Measurements from ENCODE around the gene C12orf57.

Gene C12orf57

DNA sequence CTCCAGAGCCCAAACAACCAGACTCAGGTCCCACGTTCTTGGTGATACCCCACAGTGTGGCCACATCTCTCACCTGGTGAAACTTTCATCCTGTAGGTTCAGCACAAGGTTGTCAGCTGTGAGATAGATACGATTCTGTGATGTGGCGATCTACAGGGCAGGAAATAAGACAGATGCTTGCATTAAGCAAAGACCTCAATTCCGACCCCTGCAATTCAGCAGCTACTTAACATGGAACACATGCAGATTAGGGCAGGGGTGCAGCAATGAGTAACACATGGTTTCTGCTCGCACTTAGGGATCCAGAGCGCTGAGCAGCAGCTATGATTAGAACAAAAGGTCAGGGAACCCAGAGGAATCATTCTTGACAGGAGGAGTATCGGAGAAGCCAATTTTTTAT lies 22.5 kb downstream of the C12orf57 start:
- no peak for DNase-seq

DNA sequence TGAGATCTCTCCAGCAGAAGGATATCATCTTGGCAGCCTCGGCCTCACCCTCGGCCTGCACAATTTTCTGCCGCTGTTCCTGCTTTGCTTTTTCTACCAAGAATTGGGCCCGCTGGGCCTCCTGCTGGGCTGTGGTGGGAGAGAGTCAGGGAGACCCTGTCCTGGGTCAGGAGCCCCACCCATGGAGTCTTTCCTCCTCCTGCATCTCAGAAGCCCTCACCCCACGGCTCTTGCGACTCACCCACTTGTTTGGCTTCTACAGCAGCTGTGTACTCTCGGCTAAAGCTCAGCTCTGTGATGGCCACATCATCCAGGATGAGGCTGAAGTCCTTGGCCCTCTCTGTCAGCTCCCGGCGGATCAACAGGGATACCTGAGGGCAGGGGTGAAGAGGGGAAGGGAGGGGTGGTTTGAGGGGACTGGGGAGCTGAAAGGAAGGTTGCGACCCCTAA lies 23.9 kb downstream of the C12orf57 start:
- DNase-seq = no peak

- DNase-seq = no peak
Measured at GRCh38 chr12:6968426-6968825, 24.6 kb downstream of the C12orf57 start.

- no peak for DNase-seq
Measured at GRCh38 chr12:6970096-6970527, 26.3 kb downstream of the C12orf57 start.

GRCh38 chr12:6974180-6974579 lies 30.4 kb downstream of the C12orf57 start:
- no peak for DNase-seq

DNA sequence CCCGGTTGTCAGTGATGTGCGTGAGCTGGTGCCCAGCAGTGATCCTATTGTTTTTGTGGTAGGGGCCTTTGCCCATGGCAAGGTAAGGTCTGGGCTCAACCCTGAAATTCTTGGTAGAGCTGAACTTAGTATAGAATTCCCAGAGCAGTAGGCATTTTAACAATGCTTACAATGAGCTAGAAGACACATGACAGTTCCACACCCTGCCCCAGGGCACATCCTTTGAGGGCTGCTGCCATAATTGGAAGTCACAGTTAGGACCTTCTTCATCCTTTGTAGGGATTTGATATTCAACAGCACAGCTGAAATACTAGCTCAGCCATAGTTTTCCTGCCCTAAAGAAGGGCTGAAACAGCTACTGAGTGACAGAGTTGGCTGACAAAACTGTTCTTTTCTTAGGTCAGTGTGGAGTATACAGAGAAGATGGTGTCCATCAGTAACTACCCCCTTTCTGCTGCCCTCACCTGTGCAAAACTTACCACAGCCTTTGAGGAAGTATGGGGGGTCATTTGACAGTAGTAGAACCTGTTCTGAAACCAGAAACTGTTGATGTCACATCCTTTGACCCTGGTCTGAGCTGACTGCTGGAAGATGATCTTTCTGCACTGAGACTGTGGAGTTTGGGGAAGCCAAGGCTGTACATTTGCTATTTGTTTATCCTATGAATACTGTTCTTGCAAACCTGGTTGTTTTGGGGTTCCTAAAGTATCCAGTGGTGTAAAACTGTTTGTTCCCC lies 31.6 kb downstream of the C12orf57 start:
- no peak for DNase-seq

DNA sequence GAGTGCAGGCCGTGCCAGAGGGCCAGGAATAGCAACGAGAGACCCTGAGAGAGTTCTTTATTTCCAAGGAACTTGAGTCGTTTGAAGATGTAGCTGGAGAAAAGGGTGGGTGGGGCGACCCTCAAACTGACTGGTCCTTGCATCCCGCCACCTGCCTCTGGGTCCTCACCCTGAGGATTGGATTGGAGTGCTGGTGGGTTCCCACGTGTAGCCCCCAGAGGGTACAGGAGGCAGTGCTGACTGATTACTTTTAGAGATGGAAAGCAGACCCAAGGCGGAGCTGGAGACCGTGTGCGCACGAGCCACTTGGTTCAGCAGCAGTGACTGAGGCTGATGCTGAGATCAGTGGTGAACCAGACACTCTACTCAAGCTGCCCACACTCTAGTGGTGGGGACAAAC lies 33.8 kb downstream of the C12orf57 start:
- no peak for DNase-seq

- no peak for DNase-seq
Measured at GRCh38 chr12:6978188-6978587, 34.4 kb downstream of the C12orf57 start.

DNA sequence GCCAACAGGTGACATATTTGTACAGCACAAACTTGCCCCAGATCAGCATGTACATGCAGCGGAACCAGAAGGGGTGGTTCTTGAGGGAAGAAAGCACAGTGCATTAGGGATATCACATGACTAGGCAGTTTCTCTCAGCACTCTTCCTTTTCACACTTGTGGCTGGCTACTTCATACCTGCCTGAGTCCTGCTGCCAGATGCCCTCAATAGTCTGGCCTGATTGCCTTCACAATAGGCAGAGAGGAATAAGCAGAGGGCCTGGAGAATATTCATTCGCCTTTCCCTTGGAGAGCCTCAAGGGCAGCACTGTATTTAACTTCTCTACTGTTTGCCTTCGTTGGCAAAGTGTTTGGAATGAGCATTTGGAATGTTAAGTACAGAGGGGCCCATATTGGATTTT lies 34.8 kb downstream of the C12orf57 start:
- DNase-seq = no peak

DNA sequence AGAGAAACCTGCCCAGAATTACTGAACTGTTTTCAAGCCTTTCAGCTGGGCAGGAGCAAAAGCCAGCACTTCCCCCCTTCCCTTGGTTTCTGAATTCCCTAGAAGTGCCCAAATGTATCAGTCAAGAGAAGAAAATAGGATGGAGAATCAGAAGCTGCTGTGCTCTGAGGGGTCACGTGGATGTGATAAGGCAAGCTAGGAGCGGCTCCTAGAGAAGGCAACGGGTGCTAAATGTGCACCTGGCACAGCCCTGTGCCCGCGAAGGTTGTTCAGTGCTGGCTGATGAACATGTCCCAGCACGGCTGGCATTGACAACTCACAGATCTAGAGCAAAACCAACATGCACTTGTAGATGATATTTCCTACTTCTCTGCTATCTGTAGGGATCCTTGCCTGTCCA lies 35.2 kb downstream of the C12orf57 start:
- DNase-seq = no peak

- DNase-seq = no peak
Measured at GRCh38 chr12:6979453-6979852, 35.6 kb downstream of the C12orf57 start.

- no peak for DNase-seq
Measured at GRCh38 chr12:6980075-6980474, 36.3 kb downstream of the C12orf57 start.

DNA sequence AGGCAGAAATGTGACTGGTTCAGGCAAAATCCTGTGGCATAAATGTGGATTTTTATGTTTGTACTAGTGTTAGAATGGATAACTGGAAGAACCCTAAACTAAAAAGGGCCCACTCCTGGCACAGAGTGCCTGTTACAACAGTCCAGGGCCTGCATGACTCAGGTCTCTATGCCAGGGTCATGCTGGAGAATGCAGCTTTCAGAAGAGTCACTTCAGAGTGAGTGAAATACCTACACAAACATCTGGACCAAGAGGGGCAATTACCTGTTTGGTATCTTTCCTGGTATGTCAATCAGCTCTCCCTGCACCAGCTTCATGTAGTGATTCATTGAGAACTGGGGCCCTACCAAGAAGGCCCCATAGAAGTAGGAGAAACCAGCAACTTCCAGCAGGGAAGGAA lies 36.9 kb downstream of the C12orf57 start:
- DNase-seq = no peak

DNA sequence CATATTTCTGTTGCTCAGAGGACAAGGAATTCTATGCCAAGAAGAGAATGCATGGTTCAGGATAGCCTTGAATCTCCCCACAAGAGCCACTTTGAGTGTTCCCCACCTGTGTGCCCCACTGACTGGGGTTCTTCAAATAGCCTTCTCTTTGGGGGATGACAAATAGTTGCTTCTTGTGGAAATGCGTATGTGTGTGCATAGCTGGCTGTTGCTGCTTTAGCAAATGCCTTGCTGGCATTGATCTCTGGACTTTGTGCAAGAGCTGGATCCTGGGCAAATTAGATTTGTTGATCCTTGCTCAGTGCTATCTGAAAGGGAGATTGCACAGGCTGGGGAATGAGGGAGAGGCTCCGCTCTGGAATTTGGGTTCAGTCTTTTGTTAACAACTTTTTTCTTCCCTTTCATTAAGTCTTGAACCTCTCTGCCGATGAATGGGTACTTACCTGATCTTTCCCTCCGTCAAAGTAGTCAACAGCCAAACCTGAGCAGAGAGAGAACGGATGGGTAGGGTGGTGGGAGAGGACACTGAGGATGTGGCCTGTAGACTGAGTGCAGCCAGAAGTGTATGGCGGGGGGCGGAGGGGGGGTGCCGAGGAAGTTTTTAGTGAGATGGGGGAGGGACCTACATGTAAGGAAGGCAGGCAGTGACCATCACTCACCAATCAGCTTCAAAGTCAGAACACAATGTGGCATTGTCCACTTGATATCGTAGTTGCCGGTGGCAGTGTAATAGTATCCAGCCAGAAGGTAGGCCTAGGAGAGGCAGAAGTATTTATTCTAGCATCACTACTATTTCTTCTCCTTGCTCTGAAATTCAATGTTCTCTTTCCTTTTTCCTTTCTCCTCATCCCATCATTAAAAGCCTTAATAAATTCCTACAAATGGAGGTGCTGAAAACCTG lies 37.6 kb downstream of the C12orf57 start:
- no peak for DNase-seq

- no peak for DNase-seq
Measured at GRCh38 chr12:6982532-6982931, 38.7 kb downstream of the C12orf57 start.

- no peak for DNase-seq
Measured at GRCh38 chr12:6987956-6988553, 44.2 kb downstream of the C12orf57 start.

All from stimulated activated CD4-positive, alpha-beta T cell treated with anti-CD3 and anti-CD28 coated beads, Interleukin-15, amount 100 ng/mL, for 24 hours (primary cell).